Small intestine (tissue), 7 donors: Measurements from ENCODE around the gene STK25. TPM values are rescaled to one million over a fixed set of nuclear protein-coding genes. Genes with fewer than 3 reads are reported as not detected.
A peak's percentile ranks its signal among the peaks of the same experiment; 100 is the strongest.
"Not testable (repeated sequence)": the region's sequence is repeated elsewhere in the genome, so short reads cannot be mapped to it uniquely, and the experiment has no call there.

Source experiments
- DNase-seq, 2 donors: peaks; one replicate each; pipeline versions ENCODE4 v3.0.0 to v3.0.0-alpha.2; 2013
- FAIRE-seq: peaks from 2 replicates; lab custom pipeline; 2012; peaks lifted over from hg19 to GRCh38; lab: Jason Lieb, UNC
- H3K27ac ChIP-seq, 3 donors: one replicate each; pipeline ENCODE4 v1.5.1; 2013; ENCODE audit warnings: low read length in 2 of 3, mild to moderate bottlenecking in 2 of 3, control low read depth in 1 of 3, inconsistent platforms in 1 of 3, low read depth in 1 of 3, moderate library complexity in 1 of 3
- H3K27me3 ChIP-seq, 3 donors: one replicate each; pipeline ENCODE4 v1.6.1; 2013; ENCODE audit warnings: low read length in 3 of 3, inconsistent platforms in 1 of 3; ENCODE audit not compliant: control insufficient read depth in 3 of 3, insufficient read depth in 3 of 3
- H3K36me3 ChIP-seq, 3 donors: one replicate each; pipeline ENCODE4 v1.6.1; 2013; ENCODE audit warnings: low read length in 3 of 3, inconsistent platforms in 1 of 3, low read depth in 1 of 3, mild to moderate bottlenecking in 1 of 3, moderate library complexity in 1 of 3; ENCODE audit not compliant: control insufficient read depth in 3 of 3, insufficient read depth in 2 of 3
- H3K4me1 ChIP-seq, 3 donors: one replicate each; pipeline ENCODE4 v1.6.1; 2013; ENCODE audit warnings: low read length in 2 of 3, inconsistent platforms in 1 of 3, low read depth in 1 of 3, mild to moderate bottlenecking in 1 of 3, moderate library complexity in 1 of 3; ENCODE audit not compliant: control insufficient read depth in 3 of 3, insufficient read depth in 2 of 3
- H3K4me3 ChIP-seq, 3 donors: one replicate each; pipeline ENCODE4 v1.5.1; 2013; ENCODE audit warnings: low read length in 3 of 3, control low read depth in 1 of 3, inconsistent platforms in 1 of 3, low read depth in 1 of 3, mild to moderate bottlenecking in 1 of 3, moderate library complexity in 1 of 3
- H3K9me3 ChIP-seq, 2 donors: one replicate each; pipeline ENCODE4 v1.6.1; 2013; ENCODE audit warnings: low read depth in 1 of 2, low read length in 1 of 2; ENCODE audit not compliant: control insufficient read depth in 2 of 2, insufficient read depth in 1 of 2
- WGBS, 3 donors: extraction: QIAGEN DNeasy Blood & Tissue Kit; methylation state at CpG; one replicate each; pipeline ENCODE4 v1.1.7; 2013; 5-methylcytosine and 5-hydroxymethylcytosine counted together
- polyA plus RNA-seq, 4 donors: library from polyadenylated mRNA; stranded (reverse) in 3 of 4; unstranded in 1 of 4; fragments of 200-250 nt in 3 of 4; fragments of 120-200 nt in 1 of 4; gene quantifications; one replicate each; pipeline versions ENCODE4 v1.2.1 to v1.2.3, GENCODE V29; 2013
- donor health status: healthy with polysubstance abuse.
- donor health status: control.
- donor health status: control.
- donor health status: Bipolar disorder and iron deficiency.
- donor health status: healthy.

STK25 gene
- polyA plus RNA-seq, 4 donors = 122 to 190 (median 150) TPM

DNA sequence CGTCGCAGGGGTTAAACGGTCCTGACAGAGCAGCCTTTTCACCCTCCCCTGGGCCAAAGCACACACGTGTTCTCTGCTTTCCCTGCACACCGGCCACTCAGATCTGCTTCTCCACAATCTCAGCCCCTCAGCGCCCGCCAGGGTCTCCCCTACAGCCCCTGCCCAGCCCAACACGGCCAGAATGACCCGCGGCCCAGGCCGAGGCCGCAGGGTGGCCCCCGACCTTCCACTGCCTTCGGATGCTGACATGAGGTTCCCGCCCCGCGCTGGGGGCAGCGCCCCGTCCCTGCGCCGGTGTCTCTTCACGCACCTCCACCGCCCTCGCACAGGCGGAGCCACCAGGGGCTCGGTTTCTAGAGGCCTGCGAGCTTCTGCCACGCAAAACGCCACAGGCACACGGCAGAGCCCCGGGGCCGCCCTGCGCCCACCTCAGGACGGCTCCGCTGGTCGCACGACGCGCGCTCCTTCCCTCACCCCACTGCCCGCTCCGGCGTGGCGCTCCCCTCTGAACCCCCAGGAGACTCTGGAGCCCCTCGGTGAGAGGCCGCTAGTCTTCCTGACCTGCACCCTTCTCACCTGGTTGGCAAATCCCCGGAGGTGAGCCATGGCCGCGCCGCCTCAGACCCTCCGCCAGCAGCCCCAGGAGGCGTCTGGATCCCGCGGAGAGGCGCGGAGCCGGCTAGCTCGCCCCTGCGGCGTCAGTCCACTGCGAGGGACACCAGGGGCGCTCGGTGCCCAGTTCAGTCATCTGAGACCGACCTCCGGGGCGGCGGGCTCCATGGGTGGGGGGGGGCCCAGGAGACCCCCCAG, 749 bp downstream of the STK25 start:
- 1 to 2% (median 1%) methylated on average over 55 to 67 of the region's 67 CpGs for WGBS, 3 donors
- peaks cover 0 to 15% (median 6%) of the 10 kb centered on the region in 3 donors for H3K4me1 ChIP-seq
- no peaks in the 10 kb centered on the region for H3K9me3 ChIP-seq
- H3K36me3 ChIP-seq = peaks cover 0 to 34% (median 2%) of the 10 kb centered on the region in 3 donors
- H3K27ac ChIP-seq = peak overlapping the region in 2 of 3 donors; percentile 13 to 60
- DNase-seq (peak; percentile 32 to 72), FAIRE-seq (no peak)
- H3K27me3 ChIP-seq = no peaks in the 10 kb centered on the region
- H3K4me3 ChIP-seq = peak overlapping the region; percentile 82 to 97 (median 89)

DNA sequence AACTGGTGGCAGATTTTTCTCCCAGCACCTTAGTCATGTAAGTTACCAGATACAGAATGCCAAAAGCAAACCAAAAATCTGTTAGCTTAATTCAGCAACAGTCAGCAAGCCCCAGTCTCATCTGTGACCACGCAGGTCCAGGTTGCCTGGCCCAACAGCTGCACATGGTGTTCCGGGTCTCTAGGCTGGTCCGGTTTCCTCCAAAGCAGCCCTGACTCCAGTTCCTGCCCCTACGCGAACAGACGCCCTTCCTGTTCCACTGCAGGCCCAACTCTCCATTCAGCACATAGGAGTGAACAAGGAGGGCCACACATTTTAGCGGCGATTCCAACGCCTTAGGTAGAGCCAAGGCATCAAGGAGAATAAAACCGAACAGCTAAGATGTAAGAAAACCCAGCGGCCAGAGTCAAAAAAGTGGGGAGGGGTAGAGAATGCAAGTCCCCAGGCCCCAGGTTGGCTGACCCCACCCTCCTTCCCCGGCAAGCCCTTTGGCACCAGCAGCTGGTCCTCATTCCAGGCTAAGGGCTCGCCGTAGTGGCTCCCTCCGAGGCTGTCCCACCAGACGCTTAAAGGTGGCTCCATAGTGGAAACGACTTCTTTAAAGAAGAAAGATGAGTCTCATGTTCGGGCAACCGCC, 1.5 kb downstream of the STK25 start:
- Histone ChIP-seq H3K27ac (no peak overlapping the region), H3K4me3 (peak overlapping the region; percentile 82 to 97 (median 89)), H3K36me3 (peaks cover 0 to 41% (median 2%) of the 10 kb centered on the region in 3 donors), H3K27me3 (no peaks in the 10 kb centered on the region), H3K4me1 (peaks cover 0 to 15% (median 6%) of the 10 kb centered on the region in 3 donors), H3K9me3 (no peaks in the 10 kb centered on the region)
- FAIRE-seq (no peak), DNase-seq (no peak)
- WGBS, 3 donors = 46 to 56% (median 52%) methylated on average over 19 of the region's 19 CpGs

GRCh38 chr2:241506317-241506716, 2.1 kb downstream of the STK25 start:
- DNase-seq, H3K27me3 ChIP-seq, H3K4me3 ChIP-seq, FAIRE-seq, H3K9me3 ChIP-seq, H3K27ac ChIP-seq: not testable (repeated sequence)
- H3K36me3 ChIP-seq = peaks cover 0 to 42% (median 2%) of the 10 kb centered on the region in 3 donors
- 96 to 99% (median 98%) methylated on average over 11 of the region's 11 CpGs for WGBS, 3 donors
- peaks cover 0 to 15% (median 6%) of the 10 kb centered on the region in 3 donors for H3K4me1 ChIP-seq

DNA sequence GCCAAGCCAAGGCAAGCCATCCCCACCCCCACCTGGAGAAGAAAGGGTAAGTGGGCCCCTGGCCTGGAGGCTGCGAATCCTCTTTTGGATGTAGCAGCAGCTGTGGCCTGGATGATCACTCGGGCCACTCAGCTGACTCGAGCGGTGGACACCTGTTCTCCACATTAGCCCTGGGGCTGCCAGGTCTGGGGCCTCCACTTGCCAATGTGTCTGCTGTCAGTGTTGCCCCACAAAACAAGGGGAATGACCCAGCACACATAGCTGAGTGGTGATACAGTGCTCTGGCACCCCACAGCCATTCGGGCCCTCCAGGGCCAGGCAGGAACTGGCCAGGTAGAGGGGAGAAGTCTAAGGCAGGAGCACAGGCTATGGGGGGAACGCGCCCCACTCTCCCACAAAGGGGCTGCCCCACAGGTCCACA, 2.6 kb downstream of the STK25 start:
- FAIRE-seq = no peak
- WGBS, 3 donors = 92 to 96% (median 94%) methylated on average over 7 of the region's 7 CpGs
- Histone ChIP-seq H3K4me1 (peaks cover 0 to 15% (median 3%) of the 10 kb centered on the region in 3 donors), H3K27me3 (no peaks in the 10 kb centered on the region), H3K9me3 (no peaks in the 10 kb centered on the region), H3K36me3 (peaks cover 0 to 47% (median 2%) of the 10 kb centered on the region in 3 donors), H3K27ac (no peak overlapping the region), H3K4me3 (no peak overlapping the region)
- no peak for DNase-seq

- Histone ChIP-seq H3K36me3 (peaks cover 0 to 53% (median 4%) of the 10 kb centered on the region in 3 donors), H3K27me3 (no peaks in the 10 kb centered on the region), H3K4me1 (peaks cover 0 to 15% (median 3%) of the 10 kb centered on the region in 3 donors), H3K4me3 (no peak overlapping the region), H3K9me3 (no peaks in the 10 kb centered on the region), H3K27ac (no peak overlapping the region)
- DNase-seq (no peak), FAIRE-seq (no peak)
- 84 to 93% (median 91%) methylated on average over 15 of the region's 15 CpGs for WGBS, 3 donors
These were observed 3.2 kb downstream of the STK25 start for GRCh38 chr2:241505086-241505780.

DNA sequence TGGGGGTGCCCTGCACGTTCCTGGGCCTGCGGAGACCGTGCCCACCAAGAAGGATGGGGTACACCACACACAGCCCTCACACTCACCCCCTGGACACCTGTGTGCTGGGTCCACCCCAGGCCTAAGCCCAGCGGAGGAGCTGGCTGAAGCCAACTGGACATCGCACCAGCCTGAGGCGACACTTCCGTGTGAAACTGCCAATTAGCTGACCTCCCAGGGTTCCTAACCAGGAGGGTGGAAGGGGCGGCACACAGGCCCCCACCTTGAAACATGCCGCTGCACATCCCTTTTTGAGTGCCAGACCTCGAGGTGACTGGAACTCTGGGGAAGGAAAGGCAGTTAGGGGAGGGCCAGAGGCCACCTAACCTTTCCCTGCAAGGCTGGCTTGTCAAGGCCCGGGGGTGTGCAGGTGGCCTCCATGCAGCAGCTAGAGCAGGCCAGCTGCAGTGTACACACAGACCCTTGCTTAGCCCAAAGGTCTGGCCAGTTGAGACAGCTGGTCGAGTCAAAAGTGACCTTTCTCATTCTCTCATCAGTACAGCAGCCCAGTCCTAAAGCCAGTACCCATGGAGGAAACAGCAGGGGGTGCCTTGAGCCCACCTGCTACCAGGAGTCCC, 4.5 kb downstream of the STK25 start:
- Histone ChIP-seq H3K4me1 (peaks cover 0 to 7% (median 0%) of the 10 kb centered on the region in 3 donors), H3K27ac (no peak overlapping the region), H3K27me3 (no peaks in the 10 kb centered on the region), H3K9me3 (no peaks in the 10 kb centered on the region), H3K36me3 (peaks cover 2 to 66% (median 4%) of the 10 kb centered on the region in 3 donors), H3K4me3 (no peak overlapping the region)
- no peak for FAIRE-seq
- DNase-seq = no peak
- 80 to 92% (median 83%) methylated on average over 12 of the region's 12 CpGs for WGBS, 3 donors

DNA sequence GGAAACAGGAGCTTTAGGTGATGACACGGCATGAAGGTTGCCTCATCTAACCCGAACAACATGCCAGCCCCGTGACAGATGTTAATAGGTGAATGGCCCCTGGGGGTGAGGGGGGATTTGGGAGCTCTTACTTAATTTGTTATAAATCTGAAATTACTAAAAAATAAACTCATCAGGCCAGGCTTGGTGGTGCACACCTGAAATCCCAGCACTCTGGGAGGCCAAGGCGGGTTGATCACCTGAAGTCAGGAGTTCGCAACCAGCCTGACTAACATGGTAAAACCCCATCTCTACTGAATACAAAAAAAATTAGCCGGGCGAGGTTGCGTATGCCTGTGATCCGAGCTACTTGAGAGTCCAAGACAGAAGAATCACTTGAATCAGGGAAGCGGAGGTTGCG, 6.1 kb downstream of the STK25 start:
- FAIRE-seq (no peak), DNase-seq (no peak)
- H3K27ac ChIP-seq = no peak overlapping the region
- peaks cover 4 to 82% (median 4%) of the 10 kb centered on the region in 3 donors for H3K36me3 ChIP-seq
- H3K4me1 ChIP-seq = peaks cover 0 to 6% (median 0%) of the 10 kb centered on the region in 3 donors
- no peak overlapping the region for H3K4me3 ChIP-seq
- H3K9me3 ChIP-seq = no peaks in the 10 kb centered on the region
- no peaks in the 10 kb centered on the region for H3K27me3 ChIP-seq
- 93 to 98% (median 97%) methylated on average over 11 of the region's 11 CpGs for WGBS, 3 donors

DNA sequence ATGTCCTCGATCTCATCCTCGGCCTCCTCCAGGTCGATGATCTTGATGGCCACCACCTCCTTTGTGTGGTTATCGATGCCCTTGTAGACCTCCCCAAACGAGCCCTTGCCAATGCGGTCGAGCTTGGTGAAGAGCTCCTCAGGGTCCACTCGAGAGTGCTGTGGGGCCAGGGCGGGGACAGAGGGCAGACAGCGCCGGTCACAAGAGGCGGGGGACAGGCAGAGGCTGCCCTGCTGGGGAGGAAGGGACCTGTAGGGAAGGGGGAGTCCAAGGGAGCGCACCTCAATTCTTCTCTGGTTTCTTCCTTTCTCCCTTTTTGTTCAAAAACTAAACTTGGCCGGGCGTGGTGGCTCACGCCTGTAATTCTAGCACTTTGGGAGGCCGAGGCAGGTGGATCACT, 6.8 kb downstream of the STK25 start:
- 90 to 93% (median 92%) methylated on average over 14 to 17 of the region's 17 CpGs for WGBS, 3 donors
- DNase-seq = no peak
- Histone ChIP-seq H3K9me3 (no peaks in the 10 kb centered on the region), H3K4me1 (no peaks in the 10 kb centered on the region), H3K36me3 (peaks cover 4 to 87% (median 4%) of the 10 kb centered on the region in 3 donors), H3K27ac (no peak overlapping the region), H3K4me3 (no peak overlapping the region), H3K27me3 (no peaks in the 10 kb centered on the region)
- no peak for FAIRE-seq
